ENCODE results near the gene C1QTNF1. TPM values are rescaled to one million over a fixed set of nuclear protein-coding genes. Genes with fewer than 3 reads are reported as not detected.

C1QTNF1 gene
- total RNA-seq, 1 donor from 2014 or later = 0.26 TPM

DNA sequence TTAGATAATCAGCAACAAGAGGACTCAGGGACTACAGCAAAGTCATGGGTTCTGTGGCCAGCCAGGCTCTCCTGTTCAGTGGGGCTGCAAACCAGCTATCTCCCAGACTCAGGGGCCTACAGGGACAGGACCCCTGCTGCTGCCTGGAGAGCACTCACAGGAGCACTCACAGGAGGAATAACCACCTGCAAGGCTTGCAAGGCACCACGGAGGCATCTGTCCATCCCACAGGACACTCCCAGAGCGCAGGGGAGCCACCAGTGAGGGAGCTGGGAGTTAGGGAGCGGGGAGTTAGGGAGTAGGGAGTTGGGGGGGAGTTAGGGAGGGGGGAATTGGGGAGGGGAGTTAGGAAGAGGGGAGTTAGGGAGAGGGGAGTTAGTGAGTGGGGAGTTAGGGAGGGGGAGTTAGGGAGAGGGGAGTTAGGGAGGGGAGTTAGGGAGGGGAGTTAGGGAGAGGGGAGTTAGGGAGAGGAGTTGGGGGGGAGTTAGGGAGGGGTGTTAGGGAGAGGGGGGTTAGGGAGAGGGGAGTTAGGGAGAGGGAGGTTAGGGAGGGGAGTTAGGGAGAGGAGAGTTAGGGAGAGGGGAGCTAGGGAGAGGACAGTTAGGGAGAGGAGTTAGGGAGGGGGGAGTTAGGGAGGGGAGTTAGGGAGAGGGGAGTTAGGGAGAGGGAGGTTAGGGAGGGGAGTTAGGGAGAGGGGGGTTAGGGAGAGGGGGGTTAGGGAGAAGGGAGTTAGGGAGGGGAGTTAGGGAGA is 20.1 kb upstream of the C1QTNF1 start:
- DNase-seq (ENCODE audit: low spot score) = no peak
- TF ChIP-seq CTCF (IDR thresholded peaks at IDR 0.05; ENCODE audit: unreplicated experiment) = no peak
- H3K27ac Mint-ChIP-seq (ENCODE audit: unreplicated experiment) = no peak overlapping the region
- peaks cover 26% of the 10 kb centered on the region for H3K4me1 Mint-ChIP-seq (ENCODE audit: unreplicated experiment)
- no peaks in the 10 kb centered on the region for H3K9me3 Mint-ChIP-seq (ENCODE audit: unreplicated experiment)
- H3K36me3 Mint-ChIP-seq (ENCODE audit: low read depth, unreplicated experiment) = peaks cover 24% of the 10 kb centered on the region
- no peak overlapping the region for H3K4me3 Mint-ChIP-seq (ENCODE audit: unreplicated experiment)
- H3K27me3 Mint-ChIP-seq (ENCODE audit: unreplicated experiment) = peaks cover 12% of the 10 kb centered on the region

- H3K4me3 Mint-ChIP-seq (ENCODE audit: unreplicated experiment) = no peak overlapping the region
- no peaks in the 10 kb centered on the region for H3K9me3 Mint-ChIP-seq (ENCODE audit: unreplicated experiment)
- H3K36me3 Mint-ChIP-seq (ENCODE audit: low read depth, unreplicated experiment) = peaks cover 22% of the 10 kb centered on the region
- peaks cover 31% of the 10 kb centered on the region for H3K4me1 Mint-ChIP-seq (ENCODE audit: unreplicated experiment)
- peaks cover 12% of the 10 kb centered on the region for H3K27me3 Mint-ChIP-seq (ENCODE audit: unreplicated experiment)
- no peak for DNase-seq (ENCODE audit: low spot score)
- H3K27ac Mint-ChIP-seq (ENCODE audit: unreplicated experiment) = no peak overlapping the region
- TF ChIP-seq CTCF (IDR thresholded peaks at IDR 0.05; ENCODE audit: unreplicated experiment) = no peak
These were observed 18.7 kb upstream of the C1QTNF1 start for GRCh38 chr17:79005063-79005861.

- no peak overlapping the region for H3K4me3 Mint-ChIP-seq (ENCODE audit: unreplicated experiment)
- peaks cover 21% of the 10 kb centered on the region for H3K36me3 Mint-ChIP-seq (ENCODE audit: low read depth, unreplicated experiment)
- peaks cover 34% of the 10 kb centered on the region for H3K4me1 Mint-ChIP-seq (ENCODE audit: unreplicated experiment)
- no peak for DNase-seq (ENCODE audit: low spot score)
- H3K27me3 Mint-ChIP-seq (ENCODE audit: unreplicated experiment) = peaks cover 15% of the 10 kb centered on the region
- no peaks in the 10 kb centered on the region for H3K9me3 Mint-ChIP-seq (ENCODE audit: unreplicated experiment)
- H3K27ac Mint-ChIP-seq (ENCODE audit: unreplicated experiment) = peak overlapping the region; percentile 46
- no peak for TF ChIP-seq CTCF (IDR thresholded peaks at IDR 0.05; ENCODE audit: unreplicated experiment)
These were observed 17.9 kb upstream of the C1QTNF1 start for GRCh38 chr17:79006046-79006445.

GRCh38 chr17:79006794-79007503 is 17.0 kb upstream of the C1QTNF1 start:
- H3K4me1 Mint-ChIP-seq (ENCODE audit: unreplicated experiment) = peaks cover 35% of the 10 kb centered on the region
- no peaks in the 10 kb centered on the region for H3K9me3 Mint-ChIP-seq (ENCODE audit: unreplicated experiment)
- no peak for TF ChIP-seq CTCF (IDR thresholded peaks at IDR 0.05; ENCODE audit: unreplicated experiment)
- H3K36me3 Mint-ChIP-seq (ENCODE audit: low read depth, unreplicated experiment) = peaks cover 19% of the 10 kb centered on the region
- peaks cover 14% of the 10 kb centered on the region for H3K27me3 Mint-ChIP-seq (ENCODE audit: unreplicated experiment)
- peak overlapping the region; percentile 87 for H3K27ac Mint-ChIP-seq (ENCODE audit: unreplicated experiment)
- DNase-seq (ENCODE audit: low spot score) = no peak
- H3K4me3 Mint-ChIP-seq (ENCODE audit: unreplicated experiment) = peak overlapping the region; percentile 82
